Sigmoid colon (tissue), 7 donors: Measurements from ENCODE around the gene TRIL. TPM values are rescaled to one million over a fixed set of nuclear protein-coding genes. Genes with fewer than 3 reads are reported as not detected.

Experiments used
- DNase-seq: peaks from one replicate; pipeline ENCODE4 v3.0.0-alpha.2; 2019
- H3K27ac ChIP-seq, 4 donors: fragments of 200-600 bp; sonication (generic); one replicate each; pipeline ENCODE4 v1.5.1; 2016 to 2019; ENCODE audit warnings: mild to moderate bottlenecking in 1 of 4
- H3K27me3 ChIP-seq, 3 donors: fragments of 200-600 bp; sonication (generic); one replicate each; pipeline ENCODE4 v1.5.1; 2019; ENCODE audit warnings: mild to moderate bottlenecking in 1 of 3
- H3K36me3 ChIP-seq, 4 donors: fragments of 200-600 bp; sonication (generic); one replicate each; pipeline ENCODE4 v1.5.1; 2016 to 2019
- H3K4me1 ChIP-seq, 4 donors: fragments of 200-600 bp; sonication (generic); one replicate each; pipeline ENCODE4 v1.5.1; 2017 to 2019
- H3K4me3 ChIP-seq, 4 donors: fragments of 200-600 bp; sonication (generic); one replicate each; pipeline ENCODE4 v1.5.1; 2017 to 2019; ENCODE audit warnings: mild to moderate bottlenecking in 2 of 4, moderate library complexity in 1 of 4
- H3K9me3 ChIP-seq, 4 donors: fragments of 200-600 bp in 3 of 4; sonication (generic) in 3 of 4; one replicate each; pipeline versions ENCODE4 v1.5.1 to v1.6.1; 2013 to 2019
- CTCF ChIP-seq, 4 experiments: fragments of 450-650 bp in 3 of 4; fragments of 200-600 bp in 1 of 4; IDR thresholded peaks; one replicate each; pipeline ENCODE4 v1.5.1; 2016 to 2019; ENCODE audit warnings: antibody characterized with exemption in 4 of 4, mild to moderate bottlenecking in 3 of 4, moderate library complexity in 2 of 4
- EP300 ChIP-seq, 4 donors: sonication (generic); formaldehyde crosslinking; IDR thresholded peaks; one replicate each; pipeline ENCODE4 v1.6.1; 2017; ENCODE audit warnings: antibody characterized with exemption in 4 of 4
- POLR2A ChIP-seq, 2 donors: fragments of 450-650 bp; IDR thresholded peaks; one replicate each; pipeline ENCODE4 v1.6.1; 2016; ENCODE audit warnings: antibody characterized with exemption in 2 of 2, mild to moderate bottlenecking in 2 of 2, moderate library complexity in 2 of 2
- POLR2AphosphoS5 ChIP-seq, 4 donors: sonication (generic); formaldehyde crosslinking; IDR thresholded peaks; one replicate each; pipeline ENCODE4 v1.6.1; 2017; ENCODE audit warnings: antibody characterized with exemption in 4 of 4
- WGBS, 2 donors: extraction: QIAGEN DNeasy Blood & Tissue Kit; methylation state at CpG; one replicate each; pipeline ENCODE4 v1.1.7; 2013; 5-methylcytosine and 5-hydroxymethylcytosine counted together
- intact Hi-C: fragments of 100-400 bp; cut with DNase I; formaldehyde crosslinking; loops from one replicate; pipeline ENCODE4 v1.15.1; 2023
- polyA plus RNA-seq, 3 donors: library from polyadenylated mRNA; stranded (reverse); fragments of 200-250 nt; gene quantifications; one replicate each; pipeline ENCODE4 v1.2.3, GENCODE V29; 2013
- total RNA-seq, 4 donors: library from RNA; depleted of rRNA; stranded (reverse); fragments of >200 nt; gene quantifications; one replicate each; pipeline ENCODE4 v1.1.0, GENCODE V29; 2016
- donor health status: healthy with polysubstance abuse.
- donor health status: Bipolar disorder and iron deficiency.
- donor health status: healthy.

Gene TRIL
- total and polyA plus RNA-seq, 7 donors: 0.66 to 7.5 (median 2.0) TPM; not detected in 2

GRCh38 chr7:28996836-28997235 is 38.7 kb upstream of the TRIL start:
- intact Hi-C loops: no loop called here
- no peak overlapping the region for H3K4me3 ChIP-seq
- H3K27ac ChIP-seq: no peak overlapping the region
- H3K27me3 ChIP-seq: no peaks in the 10 kb centered on the region
- 86 to 87% methylated on average over 6 of the region's 6 CpGs for WGBS, 2 donors
- H3K4me1 ChIP-seq: no peaks in the 10 kb centered on the region
- no peaks in the 10 kb centered on the region for H3K36me3 ChIP-seq
- no peak for DNase-seq
- TF ChIP-seq POLR2A (IDR thresholded peaks at IDR 0.05): no peak
- no peak for TF ChIP-seq POLR2AphosphoS5 (IDR thresholded peaks at IDR 0.05)
- no peak for TF ChIP-seq CTCF (IDR thresholded peaks at IDR 0.05)
- no peak for TF ChIP-seq EP300 (IDR thresholded peaks at IDR 0.05)
- no peaks in the 10 kb centered on the region for H3K9me3 ChIP-seq

GRCh38 chr7:28993371-28993770 is 35.2 kb upstream of the TRIL start:
- Histone ChIP-seq H3K27me3 (no peaks in the 10 kb centered on the region), H3K4me1 (no peaks in the 10 kb centered on the region), H3K36me3 (no peaks in the 10 kb centered on the region), H3K9me3 (no peaks in the 10 kb centered on the region), H3K27ac (no peak overlapping the region), H3K4me3 (no peak overlapping the region)
- 89% methylated on average over 4 of the region's 4 CpGs for WGBS, 2 donors
- DNase-seq: no peak
- intact Hi-C loops: no loop called here
- TF ChIP-seq POLR2AphosphoS5 (IDR thresholded peaks at IDR 0.05) (no peak), POLR2A (IDR thresholded peaks at IDR 0.05) (no peak), CTCF (IDR thresholded peaks at IDR 0.05) (no peak), EP300 (IDR thresholded peaks at IDR 0.05) (no peak)

GRCh38 chr7:28992798-28993197 is 34.7 kb upstream of the TRIL start:
- intact Hi-C loops: no loop called here
- no peaks in the 10 kb centered on the region for H3K36me3 ChIP-seq
- H3K9me3 ChIP-seq: no peaks in the 10 kb centered on the region
- TF ChIP-seq POLR2A (IDR thresholded peaks at IDR 0.05): no peak
- TF ChIP-seq POLR2AphosphoS5 (IDR thresholded peaks at IDR 0.05): no peak
- no peak for TF ChIP-seq CTCF (IDR thresholded peaks at IDR 0.05)
- no peak for TF ChIP-seq EP300 (IDR thresholded peaks at IDR 0.05)
- DNase-seq: no peak
- H3K27ac ChIP-seq: no peak overlapping the region
- H3K4me1 ChIP-seq: no peaks in the 10 kb centered on the region
- no peak overlapping the region for H3K4me3 ChIP-seq
- WGBS, 2 donors: 86 to 95% methylated on average over 1 of the region's 1 CpG
- H3K27me3 ChIP-seq: no peaks in the 10 kb centered on the region

GRCh38 chr7:28990200-28990960 is 32.2 kb upstream of the TRIL start:
- Histone ChIP-seq H3K4me1 (no peaks in the 10 kb centered on the region), H3K27me3 (no peaks in the 10 kb centered on the region), H3K4me3 (no peak overlapping the region), H3K9me3 (no peaks in the 10 kb centered on the region), H3K27ac (no peak overlapping the region), H3K36me3 (no peaks in the 10 kb centered on the region)
- no peak for DNase-seq
- 91 to 95% methylated on average over 11 of the region's 11 CpGs for WGBS, 2 donors
- intact Hi-C loops: no loop called here
- no peak for TF ChIP-seq CTCF (IDR thresholded peaks at IDR 0.05)
- no peak for TF ChIP-seq POLR2A (IDR thresholded peaks at IDR 0.05)
- TF ChIP-seq EP300 (IDR thresholded peaks at IDR 0.05): no peak
- TF ChIP-seq POLR2AphosphoS5 (IDR thresholded peaks at IDR 0.05): no peak
